Aorta (tissue), 5 donors: Measurements from ENCODE around the gene ROBO2. TPM values are rescaled to one million over a fixed set of nuclear protein-coding genes. Genes with fewer than 3 reads are reported as not detected.

ENCODE experiments used
- ATAC-seq: fragments of 200-7000 bp; cut with Tn5 transposase; one replicate; pipeline ENCODE4 v1.9.1; 2022; ENCODE audit warnings: moderate library complexity; ENCODE audit not compliant: low FRiP score
- DNase-seq, 2 donors: peaks; one replicate each; pipeline ENCODE4 v3.0.0-alpha.2; 2020
- H3K27ac ChIP-seq, 2 donors: one replicate each; pipeline ENCODE4 v1.5.1; 2013; ENCODE audit warnings: low read length in 2 of 2, mild to moderate bottlenecking in 2 of 2, moderate library complexity in 2 of 2, control low read depth in 1 of 2, inconsistent platforms in 1 of 2, low read depth in 1 of 2
- H3K27me3 ChIP-seq, 2 donors: one replicate each; pipeline ENCODE4 v1.6.1; 2013; ENCODE audit warnings: control low read depth in 1 of 2, low read length in 1 of 2, mild to moderate bottlenecking in 1 of 2, moderate library complexity in 1 of 2; ENCODE audit not compliant: insufficient read depth in 2 of 2, control insufficient read depth in 1 of 2
- H3K36me3 ChIP-seq, 2 donors: one replicate each; pipeline ENCODE4 v1.6.1; 2013; ENCODE audit warnings: control low read depth in 1 of 2, low read length in 1 of 2, mild to moderate bottlenecking in 1 of 2; ENCODE audit not compliant: insufficient read depth in 2 of 2, control insufficient read depth in 1 of 2
- H3K4me1 ChIP-seq, 2 donors: one replicate each; pipeline ENCODE4 v1.6.1; 2013; ENCODE audit warnings: low read length in 2 of 2, control low read depth in 1 of 2, mild to moderate bottlenecking in 1 of 2, moderate library complexity in 1 of 2; ENCODE audit not compliant: insufficient read depth in 2 of 2, control insufficient read depth in 1 of 2
- H3K4me3 ChIP-seq, 2 donors: one replicate each; pipeline ENCODE4 v1.5.1; 2013; ENCODE audit warnings: low read length in 2 of 2, control low read depth in 1 of 2, mild to moderate bottlenecking in 1 of 2
- H3K9me3 ChIP-seq: one replicate; pipeline ENCODE4 v1.6.1; 2013; ENCODE audit warnings: mild to moderate bottlenecking, low read length; ENCODE audit not compliant: control insufficient read depth
- WGBS, 2 donors: extraction: QIAGEN DNeasy Blood & Tissue Kit; methylation state at CpG; one replicate each; pipeline ENCODE4 v1.1.7; 2013; 5-methylcytosine and 5-hydroxymethylcytosine counted together
- intact Hi-C, 2 donors: fragments of 100-400 bp; cut with DNase I; formaldehyde crosslinking; loops; one replicate each; pipeline versions ENCODE4 v1.14.2 to v1.15.0; 2022
- polyA plus RNA-seq, 2 donors: library from polyadenylated mRNA; stranded (reverse); fragments of 200-250 nt; gene quantifications; one replicate each; pipeline ENCODE4 v1.2.3, GENCODE V29; 2013
- total RNA-seq, 2 donors: library from RNA; stranded (reverse); fragmentation: NEBNext Ultra II Directional; extraction: Animal tissue kit (Norgen Biotek cat#: 25700); gene quantifications; one replicate each; pipeline ENCODE4 v1.2.1, GENCODE V29; 2021
- donor health status: healthy with polysubstance abuse.
- donor health status: Bipolar disorder and iron deficiency.
- donor health status: DM: no; HTN: no; CAD: no.
- donor health status: DM: no; HTN: no; CAD: no.
- donor health status: DM: yes; HTN: yes; CAD: no.

ROBO2 gene
- total and polyA plus RNA-seq, 4 donors, result 0.05 to 1.3 (median 0.58) TPM

DNA sequence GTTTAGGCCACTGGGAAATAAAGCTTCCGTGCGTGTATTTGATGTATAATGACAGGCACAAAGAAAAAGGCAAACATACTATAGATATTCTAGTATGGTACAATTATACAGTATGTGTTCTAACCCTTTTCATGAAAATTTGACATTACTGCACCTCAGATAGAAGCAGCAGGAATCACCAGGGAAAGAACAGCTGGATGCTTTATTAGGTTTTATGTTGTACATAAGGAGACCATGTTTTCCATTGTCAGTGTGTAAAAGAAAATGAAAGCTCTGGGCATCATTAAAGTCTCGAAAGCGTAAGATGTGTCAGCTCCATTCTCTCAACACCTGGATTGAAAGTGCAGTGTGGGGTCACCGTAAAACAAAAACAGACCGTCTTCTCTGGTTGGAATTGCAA, 302.1 kb downstream of the ROBO2 start:
- Histone ChIP-seq H3K4me3 (no peak overlapping the region), H3K27ac (no peak overlapping the region), H3K4me1 (no peaks in the 10 kb centered on the region), H3K36me3 (no peaks in the 10 kb centered on the region), H3K27me3 (no peaks in the 10 kb centered on the region), H3K9me3 (no peaks in the 10 kb centered on the region)
- ATAC-seq, result no peak
- 89 to 93% methylated on average over 6 of the region's 6 CpGs for WGBS, 2 donors
- intact Hi-C loops, result no loop called here
- DNase-seq, result no peak

DNA sequence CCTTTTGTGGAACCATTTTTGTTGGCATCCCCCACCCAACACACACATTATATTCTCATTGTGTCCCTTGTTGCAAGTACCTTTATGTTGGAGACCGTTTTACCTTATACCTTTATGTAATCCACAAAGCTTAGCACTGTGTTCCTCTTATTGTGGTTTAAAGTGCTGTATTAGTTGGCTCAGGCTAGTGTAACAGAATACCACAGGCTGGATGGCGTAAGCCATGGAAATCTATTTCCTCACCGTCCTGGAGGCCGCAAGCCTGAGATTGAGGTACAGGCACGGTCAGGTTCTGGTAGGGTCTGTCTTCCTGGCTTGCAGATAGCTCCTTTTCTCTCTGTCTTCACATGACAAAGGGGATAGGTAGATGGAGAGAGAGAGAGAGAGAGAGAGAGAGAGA, 302.8 kb downstream of the ROBO2 start:
- WGBS, 2 donors, result 90 to 94% methylated on average over 5 of the region's 5 CpGs

DNA sequence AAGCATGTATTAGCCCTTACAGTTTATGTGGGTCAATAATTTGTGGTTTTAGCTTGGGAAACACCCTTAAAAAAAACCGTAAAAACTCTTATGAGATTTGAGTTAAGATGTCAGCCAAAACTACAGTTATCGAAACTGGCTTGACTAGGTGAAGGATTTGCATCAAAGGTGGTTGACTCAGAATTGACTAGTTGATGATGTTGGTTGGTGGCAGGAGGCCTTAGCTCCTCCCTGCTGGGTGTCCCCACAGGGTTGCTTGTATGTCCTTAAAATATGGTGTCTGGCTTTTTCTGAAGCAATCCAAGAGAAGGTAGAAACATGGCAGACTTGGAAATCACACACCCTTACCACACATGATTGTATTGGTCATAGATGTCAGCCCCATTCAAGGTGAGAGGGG, 305.1 kb downstream of the ROBO2 start:
- DNase-seq (no peak), ATAC-seq (no peak)
- H3K27me3 ChIP-seq, result no peaks in the 10 kb centered on the region
- H3K4me3 ChIP-seq, result no peak overlapping the region
- H3K36me3 ChIP-seq, result no peaks in the 10 kb centered on the region
- H3K27ac ChIP-seq, result no peak overlapping the region
- H3K4me1 ChIP-seq, result no peaks in the 10 kb centered on the region
- intact Hi-C loops, result no loop called here
- WGBS, 2 donors, result 94 to 97% methylated on average over 2 of the region's 2 CpGs
- H3K9me3 ChIP-seq, result peaks cover 2% of the 10 kb centered on the region

More for the DNA sequence above, 302.8 kb downstream of the ROBO2 start:
- Histone ChIP-seq H3K36me3 (no peaks in the 10 kb centered on the region), H3K27me3 (no peaks in the 10 kb centered on the region), H3K9me3 (no peaks in the 10 kb centered on the region), H3K4me1 (no peaks in the 10 kb centered on the region), H3K27ac (no peak overlapping the region), H3K4me3 (no peak overlapping the region)
- DNase-seq (no peak), ATAC-seq (no peak)
- intact Hi-C loops, result no loop called here

DNA sequence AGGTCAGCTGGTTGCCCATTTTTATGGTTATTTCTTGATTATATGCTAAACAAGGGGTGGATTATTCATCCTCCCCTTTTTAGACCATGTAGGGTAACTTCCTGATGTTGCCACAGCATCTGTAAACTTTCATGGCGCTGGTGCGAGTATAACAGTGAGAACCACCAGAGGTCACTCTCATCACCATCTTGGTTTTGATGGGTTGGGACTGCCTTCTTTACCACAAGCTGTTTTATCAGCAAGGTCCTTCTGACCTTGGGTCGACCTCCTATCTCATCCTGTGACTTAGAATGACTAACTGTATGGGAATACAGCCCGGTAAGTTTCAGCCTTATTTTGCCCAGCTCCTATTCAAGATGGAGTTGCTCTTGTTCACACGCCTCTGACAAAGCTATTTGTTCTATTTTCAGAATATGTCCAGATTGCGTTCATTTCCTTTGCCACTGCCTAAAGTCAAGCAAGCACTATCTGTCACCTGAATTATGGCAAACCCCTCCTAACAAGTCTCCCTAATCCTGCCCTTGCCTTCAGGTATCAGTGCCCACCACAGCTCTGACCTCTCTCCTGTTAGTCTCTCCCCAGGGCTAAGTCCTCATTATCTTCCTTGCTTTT, 308.5 kb downstream of the ROBO2 start:
- Histone ChIP-seq H3K4me3 (no peak overlapping the region), H3K4me1 (no peaks in the 10 kb centered on the region), H3K9me3 (peaks cover 2% of the 10 kb centered on the region), H3K36me3 (no peaks in the 10 kb centered on the region), H3K27ac (no peak overlapping the region), H3K27me3 (no peaks in the 10 kb centered on the region)
- DNase-seq (no peak), ATAC-seq (no peak)
- intact Hi-C loops, result no loop called here
- WGBS, 2 donors, result 49 to 64% methylated on average over 6 of the region's 6 CpGs

DNA sequence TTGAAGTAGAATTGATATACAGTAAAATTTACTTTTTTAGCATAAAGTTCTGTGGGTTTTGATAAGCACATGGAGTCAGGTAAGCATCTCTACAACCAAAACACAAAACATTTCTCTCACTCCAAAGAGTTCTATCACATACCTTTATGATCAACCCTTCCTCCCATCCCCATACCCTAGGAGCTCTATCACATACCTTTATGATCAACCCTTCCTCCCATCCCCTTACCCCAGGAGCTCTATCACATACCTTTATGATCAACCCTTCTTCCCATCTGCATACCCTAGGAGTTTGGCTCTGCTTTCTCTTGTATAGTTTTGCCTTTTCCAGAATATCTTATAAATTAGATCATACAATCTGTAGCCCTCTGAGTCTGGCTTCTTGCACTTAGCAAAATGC, 315.1 kb downstream of the ROBO2 start:
- no peak for DNase-seq
- Histone ChIP-seq H3K27ac (no peak overlapping the region), H3K36me3 (no peaks in the 10 kb centered on the region), H3K9me3 (no peaks in the 10 kb centered on the region), H3K4me3 (no peak overlapping the region), H3K27me3 (no peaks in the 10 kb centered on the region), H3K4me1 (no peaks in the 10 kb centered on the region)
- intact Hi-C loops, result no loop called here
- no peak for ATAC-seq

DNA sequence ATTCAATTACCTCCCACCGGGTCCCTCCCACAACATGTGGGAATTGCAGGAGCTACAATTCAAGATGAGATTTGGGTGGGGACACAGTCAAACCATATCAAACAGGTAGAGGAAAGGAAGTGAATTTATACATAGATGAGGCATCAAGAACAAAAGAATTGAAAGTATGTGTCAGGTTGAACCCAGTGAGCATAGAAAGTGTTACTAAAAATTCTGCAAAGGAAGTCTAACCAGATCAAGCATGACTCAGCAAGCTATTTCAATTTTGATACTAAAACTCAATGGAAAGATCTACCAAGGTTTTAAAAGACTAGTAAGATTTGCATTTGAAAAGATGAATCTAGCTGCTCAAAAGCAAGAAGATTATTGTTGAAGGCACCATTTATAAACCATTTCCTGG, 323.0 kb downstream of the ROBO2 start:
- no peaks in the 10 kb centered on the region for H3K27me3 ChIP-seq
- H3K4me1 ChIP-seq, result no peaks in the 10 kb centered on the region
- DNase-seq (no peak), ATAC-seq (no peak)
- H3K4me3 ChIP-seq, result no peak overlapping the region
- intact Hi-C loops, result no loop called here
- no peak overlapping the region for H3K27ac ChIP-seq
- no peaks in the 10 kb centered on the region for H3K36me3 ChIP-seq
- no peaks in the 10 kb centered on the region for H3K9me3 ChIP-seq
- 97 to 100% methylated on average over 1 of the region's 1 CpG for WGBS, 2 donors

DNA sequence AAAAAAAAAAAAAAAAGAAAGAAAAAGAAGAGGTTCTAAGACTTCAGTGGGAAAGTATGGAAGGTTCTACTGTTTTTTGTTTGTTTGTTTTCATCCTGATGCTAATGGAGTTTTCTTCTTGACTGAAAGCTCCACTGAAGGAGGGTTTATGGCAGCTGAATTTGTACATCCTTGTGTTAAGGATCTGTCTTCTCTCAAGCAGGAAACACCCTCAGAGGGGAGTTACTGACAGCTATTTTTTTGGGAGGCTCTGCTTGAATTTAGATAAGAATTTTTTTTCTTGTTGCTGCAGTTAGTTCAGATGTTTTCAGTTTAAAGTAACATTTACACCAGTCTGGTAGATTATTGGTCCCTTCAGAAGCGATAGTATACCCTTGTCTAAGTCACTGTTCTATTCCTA, 325.3 kb downstream of the ROBO2 start:
- no peaks in the 10 kb centered on the region for H3K27me3 ChIP-seq
- H3K4me3 ChIP-seq, result no peak overlapping the region
- H3K36me3 ChIP-seq, result no peaks in the 10 kb centered on the region
- no peaks in the 10 kb centered on the region for H3K4me1 ChIP-seq
- DNase-seq (no peak), ATAC-seq (no peak)
- WGBS, 2 donors, result 85 to 94% methylated on average over 1 of the region's 1 CpG
- H3K27ac ChIP-seq, result no peak overlapping the region
- intact Hi-C loops, result no loop called here
- H3K9me3 ChIP-seq, result no peaks in the 10 kb centered on the region

DNA sequence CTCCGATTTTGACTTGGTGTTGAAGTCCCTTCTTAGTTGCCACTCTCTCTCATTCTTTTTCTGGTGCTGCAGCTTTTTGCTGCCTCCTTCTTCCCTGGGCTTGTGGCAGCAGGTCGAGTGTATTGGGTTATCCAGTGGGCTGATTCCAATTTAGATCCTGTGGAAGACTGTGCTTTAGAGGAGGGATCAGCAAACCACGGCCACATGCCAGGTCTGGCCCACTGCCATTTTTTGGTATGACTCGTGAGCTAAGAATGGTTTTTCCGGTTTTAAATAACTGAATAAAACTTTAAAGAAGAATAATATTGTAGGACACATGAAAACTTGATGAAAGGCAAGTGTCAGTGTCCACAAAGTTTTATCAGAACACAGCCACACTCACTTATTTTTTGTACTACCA, 330.5 kb downstream of the ROBO2 start:
- ATAC-seq (no peak), DNase-seq (peak; percentile 73 to 81)
- Histone ChIP-seq H3K9me3 (no peaks in the 10 kb centered on the region), H3K36me3 (no peaks in the 10 kb centered on the region), H3K4me3 (no peak overlapping the region), H3K4me1 (no peaks in the 10 kb centered on the region), H3K27ac (no peak overlapping the region), H3K27me3 (no peaks in the 10 kb centered on the region)
- WGBS, 2 donors, result 22 to 24% methylated on average over 5 of the region's 5 CpGs
- intact Hi-C loops, result no loop called here

DNA sequence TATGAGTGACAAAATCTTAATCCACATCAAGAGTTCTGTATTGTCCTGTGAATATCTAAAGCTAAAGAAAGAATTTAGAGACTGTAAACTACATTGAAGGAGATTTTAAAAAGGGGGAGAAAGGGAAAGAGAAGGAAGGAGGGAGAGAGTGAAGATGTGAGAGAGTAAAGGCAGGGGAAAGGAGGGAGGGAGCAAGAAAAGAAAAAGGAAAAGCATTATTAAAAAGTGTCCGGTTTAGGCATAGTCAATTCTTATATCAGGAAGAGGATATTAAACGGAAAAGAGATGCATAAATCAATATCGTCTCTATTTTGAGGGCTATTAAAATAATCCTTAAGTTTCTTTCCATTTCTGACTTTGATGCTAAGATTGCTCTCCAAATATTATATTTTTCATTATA, 332.1 kb downstream of the ROBO2 start:
- H3K4me3 ChIP-seq, result no peak overlapping the region
- DNase-seq, result no peak
- H3K9me3 ChIP-seq, result no peaks in the 10 kb centered on the region
- H3K27me3 ChIP-seq, result no peaks in the 10 kb centered on the region
- no peak overlapping the region for H3K27ac ChIP-seq
- 78 to 80% methylated on average over 3 of the region's 3 CpGs for WGBS, 2 donors
- no peak for ATAC-seq
- intact Hi-C loops, result no loop called here
- no peaks in the 10 kb centered on the region for H3K4me1 ChIP-seq
- H3K36me3 ChIP-seq, result no peaks in the 10 kb centered on the region
